GM19324 (cell line): ENCODE measurements around the gene TRAPPC13.
"Not testable (repeated sequence)": the region's sequence is repeated elsewhere in the genome, so short reads cannot be mapped to it uniquely, and the experiment has no call there.

Source experiments
- ATAC-seq: cut with Tn5 transposase; IDR thresholded peaks from one replicate; pipeline ENCODE4 v1.9.1; 2021; ENCODE audit warnings: mild to moderate bottlenecking, moderate library complexity; ENCODE audit not compliant: unreplicated experiment, low FRiP score

The TRAPPC13 gene

GRCh38 chr5:65674749-65675148, 49.9 kb downstream of the TRAPPC13 start:
- ATAC-seq, result no peak

GRCh38 chr5:65676056-65676455, 51.2 kb downstream of the TRAPPC13 start:
- not testable (repeated sequence) for ATAC-seq

- no peak for ATAC-seq
These were observed 57.3 kb downstream of the TRAPPC13 start for GRCh38 chr5:65682148-65682547.

DNA sequence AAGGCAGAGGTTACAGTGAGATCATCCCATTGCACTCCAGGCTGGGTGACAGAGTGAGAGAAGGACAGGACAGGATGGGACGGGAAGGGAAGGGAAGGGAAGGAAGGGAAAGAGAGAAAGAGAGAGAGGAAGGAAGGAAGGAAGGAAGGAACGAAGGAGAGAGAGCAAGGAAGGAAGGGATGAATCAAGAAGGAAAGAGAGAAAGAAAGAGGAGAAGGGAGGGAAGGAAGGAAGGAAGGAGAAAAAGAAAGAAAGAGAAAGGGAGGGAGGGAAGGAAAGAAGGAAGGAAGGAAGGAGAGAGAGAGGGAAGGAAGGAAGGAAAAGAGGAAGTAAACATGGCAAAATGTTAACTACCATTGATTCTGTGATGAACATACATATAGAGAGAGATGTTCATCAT, 68.3 kb downstream of the TRAPPC13 start:
- ATAC-seq, result no peak

DNA sequence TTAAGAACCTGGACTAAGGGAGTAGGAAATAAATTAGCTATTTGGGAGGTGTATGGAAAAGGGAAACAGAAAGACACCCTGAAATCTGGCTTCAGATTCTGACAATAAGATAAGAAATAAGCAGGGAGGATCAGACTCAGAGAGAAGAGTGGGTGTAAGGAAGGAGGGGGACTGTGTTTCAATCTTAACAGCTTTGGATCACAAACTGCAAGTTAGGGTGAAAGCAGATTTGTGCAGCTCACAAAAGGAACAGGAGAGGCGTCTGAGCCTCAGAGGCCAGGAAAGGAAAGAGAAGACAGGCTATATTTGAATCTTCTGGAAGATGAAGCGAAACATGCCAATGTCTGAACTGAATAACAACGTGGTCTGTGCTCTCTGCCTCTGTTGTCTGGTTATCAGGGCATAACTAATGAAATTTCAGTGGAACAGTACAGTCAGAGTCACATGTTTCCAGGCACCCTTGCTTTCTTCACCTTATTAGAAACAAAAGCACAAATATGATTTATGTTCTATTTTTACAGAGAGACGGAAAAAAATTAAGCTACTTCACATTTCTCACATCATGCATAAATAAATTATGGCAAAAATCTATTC, 70.4 kb downstream of the TRAPPC13 start:
- no peak for ATAC-seq

GRCh38 chr5:65695896-65696295, 71.1 kb downstream of the TRAPPC13 start:
- no peak for ATAC-seq

DNA sequence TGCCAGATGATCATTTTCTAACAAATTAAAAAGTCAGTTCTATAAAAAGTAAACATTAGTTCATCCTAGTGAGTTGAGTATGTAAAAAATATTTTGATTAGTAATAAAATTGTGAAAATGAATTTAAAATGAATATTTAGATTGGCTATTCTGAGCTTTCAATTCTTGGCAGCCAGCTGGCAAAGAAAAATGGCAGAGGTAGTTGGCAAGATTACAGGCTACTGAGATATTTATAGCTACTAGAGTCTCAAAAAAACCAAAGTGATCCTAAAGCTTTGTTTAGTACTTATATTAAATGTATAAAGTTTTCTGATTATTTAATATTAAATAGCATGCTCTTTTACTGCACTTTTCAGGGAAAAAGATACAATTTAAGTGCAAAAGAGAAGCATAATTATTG, 72.1 kb downstream of the TRAPPC13 start:
- ATAC-seq, result no peak

DNA sequence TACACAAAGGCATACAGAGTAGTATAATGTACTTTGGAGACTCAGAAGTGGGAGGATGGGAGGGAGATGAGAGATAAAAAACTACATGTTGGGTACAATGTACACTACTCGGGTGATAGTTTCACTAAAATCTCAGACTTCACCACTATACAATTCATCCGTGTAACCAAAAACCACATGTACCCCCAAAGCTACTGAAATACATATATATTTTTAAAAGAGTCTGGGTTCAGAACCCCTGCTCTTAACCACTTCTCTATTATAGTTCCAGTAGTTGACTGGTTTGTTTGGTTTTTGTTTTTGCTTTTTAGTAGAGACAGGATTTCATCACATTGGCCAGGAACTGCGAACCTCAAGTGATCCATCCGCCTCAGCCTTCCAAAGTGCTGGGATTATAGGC, 74.5 kb downstream of the TRAPPC13 start:
- no peak for ATAC-seq

- ATAC-seq, result no peak
These were observed 77.2 kb downstream of the TRAPPC13 start for GRCh38 chr5:65702036-65702435.

DNA sequence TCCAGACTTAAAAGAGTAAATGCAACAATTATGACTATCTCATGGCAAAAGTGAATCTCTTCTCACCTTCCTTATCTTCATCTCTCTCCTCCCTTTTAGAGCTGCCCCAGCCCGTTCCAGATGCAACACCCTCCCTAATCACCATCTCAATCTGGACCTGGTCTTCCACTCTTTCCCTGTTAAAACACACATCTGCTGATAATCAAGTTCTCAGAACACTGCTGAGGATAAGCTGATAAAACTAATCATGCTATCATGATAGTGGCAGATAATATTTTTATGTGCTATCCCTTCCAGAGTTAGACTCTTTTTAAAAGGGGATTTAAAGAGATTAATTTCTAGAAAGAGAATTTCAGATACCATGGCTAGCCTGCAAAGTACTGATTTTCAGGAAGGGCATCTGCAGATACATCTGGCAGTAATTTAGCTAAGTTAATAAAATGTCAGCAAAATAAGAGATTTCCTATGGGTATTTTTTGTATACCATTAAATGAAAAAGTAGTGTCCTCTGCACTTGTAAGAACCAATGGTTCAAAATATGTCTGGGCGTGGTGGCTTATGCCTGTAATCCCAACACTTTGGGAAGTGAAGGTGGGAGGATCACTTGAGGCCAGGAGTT, 79.9 kb downstream of the TRAPPC13 start:
- ATAC-seq, result no peak

DNA sequence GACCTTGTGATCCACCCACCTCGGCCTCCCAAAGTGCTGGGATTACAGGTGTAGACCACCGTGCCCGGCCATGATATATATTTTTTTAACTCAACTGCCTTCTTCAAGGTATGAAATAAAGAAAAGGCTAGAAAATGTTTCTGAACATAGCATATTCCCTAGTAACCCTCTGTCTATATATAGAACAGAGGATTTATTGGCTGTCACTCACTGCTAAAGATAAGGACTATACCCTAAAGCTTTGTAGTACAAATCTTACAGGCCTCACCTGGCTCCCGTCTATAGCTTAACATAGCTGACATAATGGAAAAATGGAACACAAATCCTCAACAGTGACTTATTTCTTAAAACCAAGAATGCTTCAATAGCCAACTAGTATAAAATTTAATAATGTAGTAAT, 82.8 kb downstream of the TRAPPC13 start:
- no peak for ATAC-seq

DNA sequence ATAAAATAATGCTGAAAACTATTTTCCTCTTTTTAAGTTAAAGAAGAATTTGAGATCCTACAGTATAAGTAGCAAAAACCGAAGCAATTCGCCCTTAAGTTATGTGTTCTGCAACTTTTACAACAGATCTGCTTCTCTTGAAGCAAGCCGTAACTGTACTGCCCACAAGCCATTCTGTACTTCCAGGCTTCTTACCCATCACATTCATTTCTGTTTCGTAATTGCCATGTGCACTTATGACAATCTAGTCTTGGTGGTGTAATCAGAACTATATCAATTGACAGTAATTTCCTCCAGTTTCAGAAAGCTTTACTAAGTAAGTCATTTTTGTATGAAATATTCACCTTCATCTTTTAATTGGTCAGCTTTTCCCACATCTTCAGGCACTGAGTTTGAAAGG, 83.3 kb downstream of the TRAPPC13 start:
- no peak for ATAC-seq
